SK-N-SH treated with all-trans-retinoic acid at 6 μM for 48 hours (cell line): ENCODE data around the gene CTNND2.

Experiments used
- ATAC-seq: fragments of 200-7000 bp; cut with Tn5 transposase; 3 replicates; pipeline ENCODE4 v1.9.1; 2020; ENCODE audit warnings: mild to moderate bottlenecking, moderate library complexity
- BACH2 ChIP-seq: fragments of 250-450 bp; sonication (Bioruptor Pico); IDR thresholded peaks from 2 replicates; pipeline ENCODE4 v1.9.0; 2021; ENCODE audit warnings: mild to moderate bottlenecking, borderline replicate concordance
- CREB5 ChIP-seq: fragments of 250-450 bp; sonication (Bioruptor Pico); IDR thresholded peaks from 2 replicates; pipeline ENCODE4 v1.5.1; 2020; ENCODE audit warnings: low read depth, mild to moderate bottlenecking, moderate library complexity
- CSDC2 ChIP-seq: fragments of 250-450 bp; sonication (Bioruptor Pico); IDR thresholded peaks from 2 replicates; pipeline ENCODE4 v1.5.0; 2020; ENCODE audit warnings: mild to moderate bottlenecking, moderate library complexity
- CSRNP3 ChIP-seq: fragments of 250-450 bp; sonication (Bioruptor Pico); IDR thresholded peaks from 2 replicates; pipeline ENCODE4 v1.5.1; 2021; ENCODE audit warnings: mild to moderate bottlenecking, moderate library complexity
- GLIS3 ChIP-seq: fragments of 250-450 bp; sonication (Bioruptor Pico); IDR thresholded peaks from 2 replicates; pipeline ENCODE4 v1.5.0; 2020; ENCODE audit warnings: mild to moderate bottlenecking, moderate library complexity
- ISL1 ChIP-seq: fragments of 250-450 bp; sonication (Bioruptor Pico); IDR thresholded peaks from 2 replicates; pipeline ENCODE4 v2.1.2; 2022; ENCODE audit warnings: mild to moderate bottlenecking, moderate library complexity
- OSR1 ChIP-seq: fragments of 250-450 bp; sonication (Bioruptor Pico); IDR thresholded peaks from 2 replicates; pipeline ENCODE4 v1.8.0; 2022; ENCODE audit warnings: moderate library complexity, mild to moderate bottlenecking, inconsistent platforms
- PATZ1 ChIP-seq: fragments of 250-450 bp; sonication (Bioruptor Pico); IDR thresholded peaks from 2 replicates; pipeline ENCODE4 v1.8.0; 2020; ENCODE audit warnings: mild to moderate bottlenecking, moderate library complexity, borderline replicate concordance
- POU6F1 ChIP-seq: fragments of 250-450 bp; sonication (Bioruptor Pico); IDR thresholded peaks from 2 replicates; pipeline ENCODE4 v1.8.0; 2021; ENCODE audit warnings: low read depth, mild to moderate bottlenecking, moderate library complexity, borderline replicate concordance
- PPARA ChIP-seq: fragments of 250-450 bp; sonication (Bioruptor Pico); IDR thresholded peaks from 2 replicates; pipeline ENCODE4 v1.5.0; 2020; ENCODE audit warnings: mild to moderate bottlenecking, borderline replicate concordance
- RARB ChIP-seq: fragments of 250-450 bp; sonication (Bioruptor Pico); IDR thresholded peaks from 2 replicates; pipeline ENCODE4 v1.8.0; 2021; ENCODE audit warnings: mild to moderate bottlenecking, moderate library complexity
- SNAI2 ChIP-seq: fragments of 250-450 bp; sonication (Bioruptor Pico); IDR thresholded peaks from 2 replicates; pipeline ENCODE4 v1.5.0; 2020; ENCODE audit warnings: mild to moderate bottlenecking, moderate library complexity
- TCF4 ChIP-seq: fragments of 250-450 bp; sonication (Bioruptor Pico); IDR thresholded peaks from 2 replicates; pipeline ENCODE4 v1.8.0; 2021; ENCODE audit warnings: mild to moderate bottlenecking, moderate library complexity, borderline replicate concordance
- TOX ChIP-seq: fragments of 250-450 bp; sonication (Bioruptor Pico); IDR thresholded peaks from 2 replicates; pipeline ENCODE4 v1.8.0; 2021; ENCODE audit warnings: mild to moderate bottlenecking, moderate library complexity, borderline replicate concordance
- TSHZ2 ChIP-seq: fragments of 250-450 bp; sonication (Bioruptor Pico); IDR thresholded peaks from 2 replicates; pipeline ENCODE4 v1.5.0; 2020; ENCODE audit warnings: mild to moderate bottlenecking, moderate library complexity
- ZC3H10 ChIP-seq: fragments of 250-450 bp; sonication (Bioruptor Pico); IDR thresholded peaks from 2 replicates; pipeline ENCODE4 v1.5.1; 2021; ENCODE audit warnings: mild to moderate bottlenecking, moderate library complexity
- ZFP3 ChIP-seq: fragments of 250-450 bp; sonication (Bioruptor Pico); IDR thresholded peaks from 2 replicates; pipeline ENCODE4 v1.5.0; 2020; ENCODE audit warnings: mild to moderate bottlenecking, moderate library complexity
- ZFP30 ChIP-seq: fragments of 450-650 bp; formaldehyde crosslinking; IDR thresholded peaks from 2 replicates; pipeline ENCODE4 v1.5.0; 2022; ENCODE audit warnings: mild to moderate bottlenecking, moderate library complexity
- ZNF565 ChIP-seq: fragments of 450-650 bp; formaldehyde crosslinking; conservative IDR thresholded peaks from 2 replicates; pipeline ENCODE4 v1.5.0; 2020; ENCODE audit warnings: low read depth, mild to moderate bottlenecking, moderate library complexity
- ZNF70 ChIP-seq: fragments of 450-650 bp; formaldehyde crosslinking; IDR thresholded peaks from 2 replicates; pipeline ENCODE4 v1.5.0; 2020; ENCODE audit warnings: mild to moderate bottlenecking, moderate library complexity
- ZNF8 ChIP-seq: fragments of 450-650 bp; formaldehyde crosslinking; IDR thresholded peaks from 2 replicates; pipeline ENCODE4 v1.5.0; 2020; ENCODE audit warnings: mild to moderate bottlenecking, moderate library complexity

Gene CTNND2

GRCh38 chr5:11422342-11422741, 481.9 kb downstream of the CTNND2 start:
- no peak for ATAC-seq
- TF ChIP-seq CSDC2 (CRISPR knock-in tag): no peak
- no peak for TF ChIP-seq OSR1
- TF ChIP-seq ZC3H10 (CRISPR knock-in tag): no peak
- no peak for TF ChIP-seq RARB (CRISPR knock-in tag)
- no peak for TF ChIP-seq PATZ1 (CRISPR knock-in tag)
- TF ChIP-seq POU6F1 (CRISPR knock-in tag): no peak
- no peak for TF ChIP-seq CSRNP3 (CRISPR knock-in tag)
- TF ChIP-seq ZFP30: no peak
- no peak for TF ChIP-seq ZFP3
- no peak for TF ChIP-seq SNAI2 (CRISPR knock-in tag)

GRCh38 chr5:11420969-11421368, 483.3 kb downstream of the CTNND2 start:
- TF ChIP-seq ZNF70 (CRISPR knock-in tag): no peak
- no peak for TF ChIP-seq CSDC2 (CRISPR knock-in tag)
- no peak for TF ChIP-seq ZNF8
- no peak for TF ChIP-seq PPARA
- TF ChIP-seq BACH2 (CRISPR knock-in tag): no peak
- no peak for TF ChIP-seq CREB5 (CRISPR knock-in tag)
- no peak for TF ChIP-seq PATZ1 (CRISPR knock-in tag)
- TF ChIP-seq POU6F1 (CRISPR knock-in tag): no peak
- TF ChIP-seq OSR1: no peak
- no peak for TF ChIP-seq ZNF565 (CRISPR knock-in tag)
- no peak for TF ChIP-seq RARB (CRISPR knock-in tag)
- no peak for TF ChIP-seq GLIS3 (CRISPR knock-in tag)
- no peak for TF ChIP-seq TSHZ2 (CRISPR knock-in tag)
- no peak for TF ChIP-seq TOX (CRISPR knock-in tag)
- TF ChIP-seq ZC3H10 (CRISPR knock-in tag): no peak
- no peak for TF ChIP-seq TCF4
- TF ChIP-seq ZFP30: no peak
- TF ChIP-seq CSRNP3 (CRISPR knock-in tag): no peak
- no peak for TF ChIP-seq ISL1
- TF ChIP-seq, all 23 proteins: peak for 0
- ATAC-seq: no peak
